Lower lobe of right lung (tissue), 2 donors: ENCODE data around the gene PIAS3. TPM values are rescaled to one million over a fixed set of nuclear protein-coding genes. Genes with fewer than 3 reads are reported as not detected.

Experiments
- ATAC-seq, 2 donors: fragments of 200-7000 bp; cut with Tn5 transposase; one replicate each; pipeline ENCODE4 v1.9.1; 2020 to 2022; ENCODE audit warnings: mild to moderate bottlenecking in 2 of 2, moderate library complexity in 2 of 2
- DNase-seq: peaks from one replicate; pipeline ENCODE4 v3.0.0-alpha.2; 2020
- H3K27ac ChIP-seq: fragments of 200-600 bp; one replicate; pipeline ENCODE4 v1.8.0; 2022
- H3K27me3 ChIP-seq: fragments of 200-600 bp; one replicate; pipeline ENCODE4 v1.8.0; 2022; ENCODE audit warnings: low read depth
- H3K36me3 ChIP-seq: fragments of 200-600 bp; one replicate; pipeline ENCODE4 v1.8.0; 2022; ENCODE audit warnings: mild to moderate bottlenecking
- H3K4me1 ChIP-seq: fragments of 200-600 bp; one replicate; pipeline ENCODE4 v1.8.0; 2022
- H3K4me3 ChIP-seq: fragments of 200-600 bp; one replicate; pipeline ENCODE4 v1.8.0; 2022; ENCODE audit warnings: mild to moderate bottlenecking
- H3K9me3 ChIP-seq: fragments of 200-600 bp; one replicate; pipeline ENCODE4 v1.8.0; 2022
- CTCF ChIP-seq: fragments of 200-600 bp; IDR thresholded peaks from one replicate; pipeline ENCODE4 v1.8.0; 2022; ENCODE audit warnings: antibody characterized with exemption, mild to moderate bottlenecking
- intact Hi-C: fragments of 100-400 bp; cut with DNase I; formaldehyde crosslinking; loops from one replicate; pipeline ENCODE4 v1.11.0; 2022
- long read RNA-seq: library from polyadenylated mRNA; unstranded; transcript quantifications from one replicate; pipeline ENCODE4 v2.0.0, GENCODE V29; 2021
- total RNA-seq: library from RNA; stranded (reverse); fragmentation: NEBNext Ultra II Directional; extraction: Animal tissue kit (Norgen Biotek cat#: 25700); gene quantifications from one replicate; pipeline ENCODE4 v1.2.1, GENCODE V29; 2021
- donor health status: DM: no; HTN: yes; CAD: no; lungs with severe emphysema.

PIAS3 gene
- total RNA-seq: 27.7 TPM
- long read RNA-seq, transcript PIAS3-203 (14 exons, 2,901 nt): major isoform, 7 of 54 reads
- long read RNA-seq, partial matches to known transcripts: 21 of 54 reads
- long read RNA-seq, other reads (novel, unspliced or antisense): 22 of 54 reads

GRCh38 chr1:145858901-145859490 is at the start of gene PIAS3:
PIAS3 (minus strand) TSS chr1:145859081; CDS start chr1:145858990, 91 bp downstream.
- intact Hi-C loops: no loop called here

GRCh38 chr1:145908653-145909052 is 49.8 kb upstream of the PIAS3 start:
- ATAC-seq: no peak
- Histone ChIP-seq H3K4me3 (no peak overlapping the region), H3K27ac (no peak overlapping the region), H3K9me3 (no peaks in the 10 kb centered on the region), H3K4me1 (peaks cover 14% of the 10 kb centered on the region), H3K36me3 (peaks cover 31% of the 10 kb centered on the region), H3K27me3 (no peaks in the 10 kb centered on the region)
- TF ChIP-seq CTCF: no peak
- intact Hi-C loops: no loop called here
- DNase-seq: no peak

More at GRCh38 chr1:145858901-145859490, at the start of gene PIAS3:
- H3K4me1 ChIP-seq: peaks cover 20% of the 10 kb centered on the region
- H3K4me3 ChIP-seq: peak within 1 kb of the TSS; percentile 77
- no peak for TF ChIP-seq CTCF
- ATAC-seq (peak; percentile 98), DNase-seq (peak; percentile 97)
- peak within 1 kb of the TSS; percentile 87 for H3K27ac ChIP-seq
- peaks cover 31% of the 10 kb centered on the region for H3K36me3 ChIP-seq
- H3K9me3 ChIP-seq: no peaks in the 10 kb centered on the region
- H3K27me3 ChIP-seq: no peaks in the 10 kb centered on the region

GRCh38 chr1:145906954-145907753 is 48.3 kb upstream of the PIAS3 start:
- H3K27ac ChIP-seq: peak overlapping the region; percentile 49
- no peak overlapping the region for H3K4me3 ChIP-seq
- H3K27me3 ChIP-seq: no peaks in the 10 kb centered on the region
- peaks cover 14% of the 10 kb centered on the region for H3K4me1 ChIP-seq
- intact Hi-C loops: no loop called here
- DNase-seq (no peak), ATAC-seq (no peak)
- no peaks in the 10 kb centered on the region for H3K9me3 ChIP-seq
- no peak for TF ChIP-seq CTCF
- peaks cover 18% of the 10 kb centered on the region for H3K36me3 ChIP-seq

- ATAC-seq (no peak), DNase-seq (no peak)
- no peaks in the 10 kb centered on the region for H3K27me3 ChIP-seq
- no peak for TF ChIP-seq CTCF
- intact Hi-C loops: no loop called here
- H3K9me3 ChIP-seq: no peaks in the 10 kb centered on the region
- H3K4me1 ChIP-seq: no peaks in the 10 kb centered on the region
- H3K4me3 ChIP-seq: no peak overlapping the region
- no peak overlapping the region for H3K27ac ChIP-seq
- no peaks in the 10 kb centered on the region for H3K36me3 ChIP-seq
Observed at GRCh38 chr1:145901312-145902021, 42.6 kb upstream of the PIAS3 start.

- no peak for ATAC-seq
- Histone ChIP-seq H3K27ac (no peak overlapping the region), H3K36me3 (no peaks in the 10 kb centered on the region), H3K4me3 (no peak overlapping the region), H3K9me3 (no peaks in the 10 kb centered on the region), H3K4me1 (no peaks in the 10 kb centered on the region), H3K27me3 (no peaks in the 10 kb centered on the region)
- no peak for TF ChIP-seq CTCF
- intact Hi-C loops: no loop called here
- DNase-seq: no peak
Observed at GRCh38 chr1:145898756-145899155, 39.9 kb upstream of the PIAS3 start.
